Left lung (tissue), 10 donors: ENCODE data around the gene SEC14L1. TPM values are rescaled to one million over a fixed set of nuclear protein-coding genes. Genes with fewer than 3 reads are reported as not detected.

Experiments
- ATAC-seq: fragments of 200-7000 bp; cut with Tn5 transposase; one replicate; pipeline ENCODE4 v1.9.1; 2020; ENCODE audit warnings: moderate library complexity
- DNase-seq, 4 donors: peaks; one replicate each; pipeline ENCODE4 v3.0.0-alpha.2; 2013 to 2020
- H3K27ac ChIP-seq, 2 donors: fragments of 200-600 bp; sonication (generic) in 1 of 2; one replicate each; pipeline versions ENCODE4 v1.5.0 to v1.8.0; 2020 to 2021
- H3K27me3 ChIP-seq, 2 donors: fragments of 200-600 bp; sonication (generic) in 1 of 2; one replicate each; pipeline versions ENCODE4 v1.5.0 to v1.8.0; 2020 to 2021
- H3K36me3 ChIP-seq, 2 donors: fragments of 200-600 bp; sonication (generic) in 1 of 2; one replicate each; pipeline versions ENCODE4 v1.5.0 to v1.8.0; 2020 to 2021
- H3K4me1 ChIP-seq, 2 donors: fragments of 200-600 bp; one replicate each; pipeline ENCODE4 v1.8.0; 2021
- H3K4me3 ChIP-seq, 2 donors: fragments of 200-600 bp; sonication (generic) in 1 of 2; one replicate each; pipeline versions ENCODE4 v1.5.0 to v1.8.0; 2020 to 2021; ENCODE audit warnings: mild to moderate bottlenecking in 1 of 2
- H3K9me3 ChIP-seq, 2 donors: fragments of 200-600 bp; sonication (generic) in 1 of 2; one replicate each; pipeline versions ENCODE4 v1.5.0 to v1.8.0; 2020 to 2021
- CTCF ChIP-seq, 2 donors: fragments of 200-600 bp; sonication (generic) in 1 of 2; IDR thresholded peaks; one replicate each; pipeline versions ENCODE4 v1.5.0 to v1.8.0; 2021; ENCODE audit warnings: antibody characterized with exemption in 2 of 2
- intact Hi-C, 2 donors: fragments of 100-400 bp; cut with DNase I; formaldehyde crosslinking; loops; one replicate each; pipeline versions ENCODE4 v1.11.2 to v1.14.2; 2022
- polyA plus RNA-seq, 6 donors: library from polyadenylated mRNA; unstranded; fragments of 120-200 nt; gene quantifications; one replicate each; pipeline ENCODE4 v1.2.1, GENCODE V29; 2013; ENCODE audit not compliant: insufficient read length in 6 of 6
- total RNA-seq, 2 donors: library from RNA; stranded (reverse); fragmentation: NEBNext Ultra II Directional; extraction: Animal tissue kit (Norgen Biotek cat#: 25700); gene quantifications; one replicate each; pipeline ENCODE4 v1.2.1, GENCODE V29; 2021
- donor health status: DM: no; HTN: yes; CAD: no.
- donor health status: DM: no; HTN: no; CAD: no.

Gene SEC14L1
- total and polyA plus RNA-seq, 8 donors: 79.0 to 151 (median 84.5) TPM

- H3K4me3 ChIP-seq: no peak overlapping the region
- H3K4me1 ChIP-seq: peaks cover 21 to 85% of the 10 kb centered on the region in 2 donors
- TF ChIP-seq CTCF (IDR thresholded peaks at IDR 0.05): no peak
- no peaks in the 10 kb centered on the region for H3K27me3 ChIP-seq
- DNase-seq (no peak), ATAC-seq (no peak)
- H3K27ac ChIP-seq: peak overlapping the region; percentile 66 to 67
- H3K9me3 ChIP-seq: peaks cover 6 to 16% of the 10 kb centered on the region in 2 donors
- H3K36me3 ChIP-seq: peaks cover 0 to 14% of the 10 kb centered on the region in 2 donors
- intact Hi-C loops: no loop called here
Measured at GRCh38 chr17:77165577-77165976, 24.8 kb downstream of the SEC14L1 start.

GRCh38 chr17:77167472-77168306 is 26.9 kb downstream of the SEC14L1 start:
- no peak for TF ChIP-seq CTCF (IDR thresholded peaks at IDR 0.05)
- intact Hi-C loops: no loop called here
- DNase-seq (no peak), ATAC-seq (no peak)
- peak overlapping the region in 1 of 2 donors; percentile 66 for H3K27ac ChIP-seq
- peaks cover 0 to 14% of the 10 kb centered on the region in 2 donors for H3K36me3 ChIP-seq
- H3K9me3 ChIP-seq: peaks cover 6 to 16% of the 10 kb centered on the region in 2 donors
- no peaks in the 10 kb centered on the region for H3K27me3 ChIP-seq
- H3K4me3 ChIP-seq: no peak overlapping the region
- H3K4me1 ChIP-seq: peaks cover 16 to 83% of the 10 kb centered on the region in 2 donors

GRCh38 chr17:77173104-77173503 is 32.3 kb downstream of the SEC14L1 start:
- ATAC-seq: no peak
- H3K4me1 ChIP-seq: peaks cover 0 to 46% of the 10 kb centered on the region in 2 donors
- H3K27ac ChIP-seq: peak overlapping the region in 1 of 2 donors; percentile 19
- H3K36me3 ChIP-seq: peaks cover 0 to 18% of the 10 kb centered on the region in 2 donors
- H3K9me3 ChIP-seq: peaks cover 0 to 24% of the 10 kb centered on the region in 2 donors
- no peak for DNase-seq
- no peak overlapping the region for H3K4me3 ChIP-seq
- no peak for TF ChIP-seq CTCF (IDR thresholded peaks at IDR 0.05)
- intact Hi-C loops: no loop called here
- H3K27me3 ChIP-seq: no peaks in the 10 kb centered on the region

DNA sequence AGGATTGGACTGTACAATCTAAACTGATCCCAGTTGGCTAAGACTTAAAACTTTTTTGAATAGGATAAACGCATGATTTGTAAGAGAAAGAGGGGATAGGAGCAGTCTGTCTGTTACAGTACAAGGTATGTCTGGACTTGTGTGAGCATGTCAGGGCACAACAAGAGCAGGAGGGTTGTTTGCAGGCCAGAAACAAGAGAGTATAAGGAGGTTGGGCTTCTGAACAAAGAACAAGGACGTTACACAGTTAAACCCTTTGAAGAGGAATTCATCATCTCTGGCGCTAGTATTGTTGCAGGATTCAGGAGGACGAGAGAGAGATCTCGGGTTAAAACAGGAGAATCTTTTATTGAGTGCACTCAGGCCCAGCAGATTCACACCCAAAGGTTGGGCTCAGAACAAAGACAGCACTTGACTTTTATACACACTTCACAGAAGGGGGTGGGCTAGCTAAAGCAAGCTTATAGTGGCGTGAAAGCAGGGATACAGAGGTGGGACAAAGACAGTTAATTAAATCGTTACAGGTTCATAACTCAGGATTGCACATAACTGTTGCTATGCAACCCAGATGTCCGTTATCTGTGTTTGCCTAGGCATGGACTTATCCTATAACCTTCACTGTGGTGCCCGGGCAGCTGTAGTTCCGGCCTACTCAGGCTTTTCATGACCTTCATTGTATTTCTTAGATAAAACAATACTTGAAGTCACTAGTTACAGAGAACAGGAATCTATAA is 34.3 kb downstream of the SEC14L1 start:
- Histone ChIP-seq H3K4me3 (no peak overlapping the region), H3K9me3 (peaks cover 0 to 21% of the 10 kb centered on the region in 2 donors), H3K27ac (peak overlapping the region in 1 of 2 donors; percentile 41), H3K4me1 (peaks cover 0 to 44% of the 10 kb centered on the region in 2 donors), H3K27me3 (no peaks in the 10 kb centered on the region), H3K36me3 (peaks cover 0 to 16% of the 10 kb centered on the region in 2 donors)
- ATAC-seq (no peak), DNase-seq (no peak)
- intact Hi-C loops: no loop called here
- no peak for TF ChIP-seq CTCF (IDR thresholded peaks at IDR 0.05)
